Fibroblast of lung (primary cell): ENCODE measurements around the gene GRM4. TPM values are rescaled to one million over a fixed set of nuclear protein-coding genes. Genes with fewer than 3 reads are reported as not detected.

Experiments
- DNase-seq, 2 donors: peaks; one replicate each; pipeline versions ENCODE4 v3.0.0 to v3.0.0-alpha.2; 2010; ENCODE audit warnings: low read depth in 2 of 2
- H2AFZ ChIP-seq: 2 replicates; pipeline ENCODE4 v1.5.1; 2012; ENCODE audit warnings: low read length, control low read depth, inconsistent platforms
- H3K27ac ChIP-seq: 2 replicates; pipeline ENCODE4 v1.5.1; 2011; ENCODE audit warnings: low read length, control low read depth; ENCODE audit not compliant: insufficient read depth
- H3K27me3 ChIP-seq: 2 replicates; pipeline ENCODE4 v1.5.1; 2011; ENCODE audit warnings: mild to moderate bottlenecking, low read length; ENCODE audit not compliant: control insufficient read depth, insufficient read depth
- H3K36me3 ChIP-seq: 2 replicates; pipeline ENCODE4 v1.5.1; 2011; ENCODE audit warnings: low read length; ENCODE audit not compliant: control insufficient read depth, insufficient read depth
- H3K4me1 ChIP-seq: 2 replicates; pipeline ENCODE4 v1.5.1; 2011; ENCODE audit warnings: low read length; ENCODE audit not compliant: control insufficient read depth, insufficient read depth; ENCODE audit errors: extremely low read depth
- H3K4me2 ChIP-seq: 2 replicates; pipeline ENCODE4 v1.5.1; 2011; ENCODE audit warnings: low read length, control low read depth; ENCODE audit not compliant: insufficient read depth; ENCODE audit errors: extremely low read depth
- H3K4me3 ChIP-seq, 4 experiments: fragments of 200-600 bp in 1 of 4; sonication (generic) in 1 of 4; replicated peaks in 1 of 4; 2 replicates each; pipeline ENCODE4 v1.5.1; 2011 to 2016; ENCODE audit warnings: low read length in 4 of 4, low read depth in 3 of 4, mild to moderate bottlenecking in 3 of 4, control low read depth in 2 of 4, inconsistent platforms in 1 of 4, mixed read lengths in 1 of 4; ENCODE audit not compliant: insufficient read depth in 1 of 4; ENCODE audit errors: control extremely low read depth in 1 of 4
- H3K79me2 ChIP-seq: 2 replicates; pipeline ENCODE4 v1.5.1; 2012; ENCODE audit warnings: mild to moderate bottlenecking, low read length, inconsistent platforms; ENCODE audit not compliant: control insufficient read depth, insufficient read depth
- H3K9ac ChIP-seq: 2 replicates; pipeline ENCODE4 v1.5.1; 2011; ENCODE audit warnings: mild to moderate bottlenecking, low read length, control low read depth; ENCODE audit not compliant: insufficient read depth
- H3K9me3 ChIP-seq: 2 replicates; pipeline ENCODE4 v1.5.1; 2012; ENCODE audit warnings: low read depth, low read length; ENCODE audit not compliant: control insufficient read depth, insufficient read depth
- H4K20me1 ChIP-seq: 2 replicates; pipeline ENCODE4 v1.5.1; 2011; ENCODE audit warnings: low read length; ENCODE audit not compliant: control insufficient read depth, insufficient read depth; ENCODE audit errors: extremely low read depth
- CTCF ChIP-seq, 2 donors: IDR thresholded peaks in 1 of 2; conservative IDR thresholded peaks in 1 of 2; 1 replicate in 1 of 2; 2 replicates in 1 of 2; pipeline ENCODE4 v1.5.1; 2011 to 2012; ENCODE audit warnings: low read length in 2 of 2, control low read depth in 1 of 2, inconsistent platforms in 1 of 2, low read depth in 1 of 2, mild to moderate bottlenecking in 1 of 2
- EZH2 ChIP-seq: IDR thresholded peaks from 2 replicates; pipeline ENCODE4 v1.5.1; 2012; ENCODE audit warnings: low read length, control low read depth, mild to moderate bottlenecking; ENCODE audit errors: missing control alignments
- polyA plus RNA-seq, 2 donors: library from polyadenylated mRNA; depleted of rRNA in 1 of 2; stranded (reverse) in 1 of 2; unstranded in 1 of 2; fragments of >200 nt; gene quantifications; 2 replicates each; pipeline ENCODE4 v1.2.1, GENCODE V29; 2011 to 2012; ENCODE audit warnings: missing spikeins in 1 of 2
- total RNA-seq: library from RNA; depleted of rRNA; stranded (reverse); fragments of >200 nt; gene quantifications from 2 replicates; pipeline ENCODE4 v1.2.1, GENCODE V29; 2014

GRM4 gene
- total and polyA plus RNA-seq, 2 donors (not counting 1 experiment from before 2014, with no cell fraction given), result under 0.01 TPM; not detected in 1

- Histone ChIP-seq H3K36me3 (no peaks in the 10 kb centered on the region), H3K27me3 (peaks cover 8% of the 10 kb centered on the region), H2AFZ (no peak overlapping the region), H3K79me2 (no peaks in the 10 kb centered on the region), H4K20me1 (no peaks in the 10 kb centered on the region), H3K4me2 (no peak overlapping the region), H3K27ac (no peak overlapping the region), H3K4me1 (no peaks in the 10 kb centered on the region), H3K4me3 (no peak overlapping the region), H3K9me3 (no peaks in the 10 kb centered on the region), H3K9ac (no peak overlapping the region)
- no peak for TF ChIP-seq CTCF (conservative IDR thresholded peaks at IDR 0.05 in 1 of 2, IDR thresholded peaks at IDR 0.05 in 1 of 2; ENCODE audit: low read depth in 1 of 2, low read length in 2 of 2)
- TF ChIP-seq EZH2, result no peak
- DNase-seq, result no peak
Observed at GRCh38 chr6:34000281-34000680, 145.6 kb downstream of the GRM4 start.

GRCh38 chr6:33999567-33999966 is 146.3 kb downstream of the GRM4 start:
- H3K36me3 ChIP-seq, result no peaks in the 10 kb centered on the region
- no peak overlapping the region for H3K27ac ChIP-seq
- no peak overlapping the region for H3K4me3 ChIP-seq
- peaks cover 9% of the 10 kb centered on the region for H3K27me3 ChIP-seq
- DNase-seq, result no peak
- TF ChIP-seq EZH2 (no peak), CTCF (conservative IDR thresholded peaks at IDR 0.05 in 1 of 2, IDR thresholded peaks at IDR 0.05 in 1 of 2; ENCODE audit: low read depth in 1 of 2, low read length in 2 of 2) (no peak)
- no peaks in the 10 kb centered on the region for H4K20me1 ChIP-seq
- no peak overlapping the region for H3K9ac ChIP-seq
- no peak overlapping the region for H3K4me2 ChIP-seq
- no peaks in the 10 kb centered on the region for H3K79me2 ChIP-seq
- H3K9me3 ChIP-seq, result no peaks in the 10 kb centered on the region
- no peak overlapping the region for H2AFZ ChIP-seq
- no peaks in the 10 kb centered on the region for H3K4me1 ChIP-seq

- H3K9me3 ChIP-seq, result no peaks in the 10 kb centered on the region
- DNase-seq, result no peak
- no peaks in the 10 kb centered on the region for H4K20me1 ChIP-seq
- H3K9ac ChIP-seq, result no peak overlapping the region
- H3K4me2 ChIP-seq, result no peak overlapping the region
- TF ChIP-seq CTCF (conservative IDR thresholded peaks at IDR 0.05 in 1 of 2, IDR thresholded peaks at IDR 0.05 in 1 of 2; ENCODE audit: low read depth in 1 of 2, low read length in 2 of 2) (no peak), EZH2 (no peak)
- no peaks in the 10 kb centered on the region for H3K4me1 ChIP-seq
- H3K36me3 ChIP-seq, result no peaks in the 10 kb centered on the region
- no peak overlapping the region for H2AFZ ChIP-seq
- H3K79me2 ChIP-seq, result no peaks in the 10 kb centered on the region
- no peak overlapping the region for H3K27ac ChIP-seq
- peaks cover 9% of the 10 kb centered on the region for H3K27me3 ChIP-seq
- H3K4me3 ChIP-seq, result no peak overlapping the region
Observed at GRCh38 chr6:33998660-33999059, 147.2 kb downstream of the GRM4 start.
